Measurements from ENCODE around the gene GNG14. TPM values are rescaled to one million over a fixed set of nuclear protein-coding genes. Genes with fewer than 3 reads are reported as not detected.
A peak's percentile ranks its signal among the peaks of the same experiment; 100 is the strongest.

The GNG14 gene
- total and polyA plus RNA-seq, 2 of the 13 experiments (the other 11 are each of a cell fraction or from before 2014, with no cell fraction given) = not detected

- TF ChIP-seq SOX5 (CRISPR knock-in tag; IDR thresholded peaks at IDR 0.05; ENCODE audit: borderline replicate concordance) (0 out of 2 replicates have a peak, but pooled peaks have one; percentile 24), ZNF256 (CRISPR knock-in tag; conservative IDR thresholded peaks at IDR 0.05) (peak; percentile 17; the same call in 1 of the 2 replicates), ONECUT2 (CRISPR knock-in tag; IDR thresholded peaks at IDR 0.05) (no peak), ZNF687 (CRISPR knock-in tag; IDR thresholded peaks at IDR 0.05) (peak; percentile 90), CTCF (CRISPR knock-in tag; IDR thresholded peaks at IDR 0.05) (peak; percentile 94), ZNF704 (CRISPR knock-in tag; IDR thresholded peaks at IDR 0.05; ENCODE audit: borderline replicate concordance) (peak; percentile 75; the same call in 1 of the 2 replicates), ZBTB7A (CRISPR knock-in tag; IDR thresholded peaks at IDR 0.05) (0 out of 2 replicates have a peak, but pooled peaks have one; percentile 6), ATF2 (CRISPR knock-in tag; IDR thresholded peaks at IDR 0.05) (0 out of 2 replicates have a peak, but pooled peaks have one; percentile 12), ZNF331 (CRISPR knock-in tag; IDR thresholded peaks at IDR 0.05) (0 out of 2 replicates have a peak, but pooled peaks have one; percentile 37), MTA1 (CRISPR knock-in tag; IDR thresholded peaks at IDR 0.05; ENCODE audit: borderline replicate concordance) (peak; percentile 30; the same call in 1 of the 2 replicates), ZNF280B (CRISPR knock-in tag; IDR thresholded peaks at IDR 0.05; ENCODE audit: borderline replicate concordance) (0 out of 2 replicates have a peak, but pooled peaks have one; percentile 51), ZFX (CRISPR knock-in tag; IDR thresholded peaks at IDR 0.05; ENCODE audit: low read depth) (peak; percentile 57), ZNF619 (CRISPR knock-in tag; IDR thresholded peaks at IDR 0.05) (0 out of 2 replicates have a peak, but pooled peaks have one; percentile 36), FOSL2 (CRISPR knock-in tag; IDR thresholded peaks at IDR 0.05) (peak; percentile 19; the same call in 1 of the 2 replicates), GATA4 (IDR thresholded peaks at IDR 0.05; ENCODE audit: borderline replicate concordance, low read depth) (no peak), ATRX (CRISPR knock-in tag; IDR thresholded peaks at IDR 0.05; ENCODE audit: borderline replicate concordance) (no peak), ZSCAN30 (CRISPR knock-in tag; IDR thresholded peaks at IDR 0.05) (no peak)
Observed at GRCh38 chr19:12639901-12640613, 47.7 kb upstream of the GNG14 start (continued).
